Retina (tissue), 1 donor: ENCODE data around the gene OR9K2.
"Not testable (repeated sequence)": the region's sequence is repeated elsewhere in the genome, so short reads cannot be mapped to it uniquely, and the experiment has no call there.

ENCODE experiments used
- DNase-seq: peaks from one replicate; pipeline ENCODE4 v3.0.0-alpha.2; 2016

Gene OR9K2

DNA sequence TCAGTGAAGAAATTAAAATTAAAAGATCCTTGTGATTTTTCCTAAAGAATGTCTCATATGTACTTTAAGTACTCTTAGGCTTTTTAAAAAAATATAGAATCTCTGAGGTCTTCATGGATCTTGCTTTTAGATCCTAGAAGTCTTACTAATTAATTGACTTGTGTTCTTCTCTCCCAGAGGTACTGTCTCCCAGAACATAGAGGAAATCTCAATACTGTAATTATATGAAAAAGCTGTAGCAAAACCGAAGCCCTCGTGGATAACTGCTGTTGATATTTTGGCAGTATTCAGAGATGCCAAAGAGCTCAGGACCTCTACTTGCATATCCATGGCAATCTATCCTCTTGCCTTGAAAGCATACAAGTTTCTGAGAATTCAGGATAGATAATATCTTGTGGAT, at the start of gene OR9K2:
Gene OR9K2 (plus strand): TSS at position 301 of the 400 bp plus-strand sequence. CDS start 3,429 bp downstream, outside the sequence.
- no peak for DNase-seq

DNA sequence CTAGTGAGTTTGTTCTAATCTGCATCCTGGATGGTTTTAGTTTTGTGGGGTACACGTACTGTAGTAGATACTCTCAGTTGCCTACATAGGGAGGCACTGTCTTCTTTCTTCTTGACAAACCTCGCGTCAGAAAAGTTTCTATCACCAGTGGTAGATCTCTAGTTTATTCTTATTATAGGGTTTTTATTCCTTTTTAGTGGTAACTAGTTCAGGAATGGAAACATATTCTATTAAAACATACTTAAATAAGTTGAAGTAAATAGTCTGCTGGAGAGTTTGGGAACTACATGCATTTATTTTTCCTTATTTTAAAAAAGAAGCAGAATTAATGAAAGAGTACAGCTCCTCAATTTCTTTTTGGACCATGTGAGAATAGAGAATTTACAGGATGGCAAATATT, 33.6 kb upstream of the OR9K2 start:
- DNase-seq = no peak

GRCh38 chr12:55112378-55112875, 13.8 kb upstream of the OR9K2 start:
- no peak for DNase-seq

GRCh38 chr12:55116152-55116551, 10.1 kb upstream of the OR9K2 start:
- DNase-seq = no peak

DNA sequence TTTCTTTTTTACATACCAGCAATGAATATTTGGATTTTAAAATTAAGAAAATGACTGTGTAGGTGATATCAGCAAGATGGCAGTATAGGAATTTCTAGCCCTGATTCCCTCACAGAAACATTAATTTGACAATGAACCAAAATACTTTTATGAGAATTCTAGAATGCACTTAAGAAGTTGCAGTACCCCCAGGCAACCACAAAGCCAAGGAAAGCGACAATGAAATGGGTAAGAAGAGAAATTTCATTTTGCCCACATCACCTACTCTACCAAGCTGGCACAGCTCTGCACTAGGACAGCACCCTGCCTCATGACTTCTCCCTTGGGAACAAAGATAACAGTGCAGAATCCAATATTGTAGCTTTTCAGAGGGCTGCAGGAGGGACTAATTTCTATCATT, 6.6 kb downstream of the OR9K2 start:
- DNase-seq = no peak

DNA sequence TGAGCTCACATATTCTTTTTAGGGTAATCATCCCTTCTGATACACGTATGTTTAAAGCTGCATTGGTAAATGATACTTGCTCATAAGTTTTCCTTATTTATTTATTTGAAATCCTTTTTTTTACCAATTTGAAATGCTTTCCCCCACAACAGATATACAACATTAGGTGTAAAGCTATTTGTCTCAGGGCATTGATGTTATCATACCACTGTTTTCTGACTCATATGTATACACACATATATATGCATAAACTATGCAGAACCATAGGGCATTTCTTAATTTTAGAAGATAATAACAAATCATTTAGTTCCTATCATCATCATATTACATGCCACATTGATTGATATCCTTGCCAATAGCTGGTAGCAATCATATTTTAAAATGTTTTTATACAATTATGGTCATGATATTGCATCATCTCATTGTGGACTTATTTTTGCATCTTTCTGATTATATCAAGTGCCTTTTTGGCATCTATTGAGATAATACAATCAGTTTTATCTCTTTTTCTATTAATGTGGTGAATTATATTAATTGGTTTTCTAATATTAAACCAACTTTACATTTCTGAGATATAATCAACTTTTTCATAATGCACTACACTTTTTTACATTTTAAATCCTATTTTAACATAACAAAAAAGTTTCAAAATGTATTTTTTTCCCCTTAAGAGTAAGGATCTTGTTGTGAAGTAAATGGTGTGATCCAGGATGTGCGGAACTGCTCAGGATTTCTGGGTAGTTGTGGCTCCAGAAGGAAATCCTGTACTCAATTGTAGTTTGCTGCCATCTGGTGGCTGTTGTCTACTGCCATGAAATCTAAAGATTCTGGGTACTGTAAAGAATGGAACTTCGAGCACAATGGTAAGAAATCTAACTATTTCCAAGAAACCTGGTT, 16.7 kb downstream of the OR9K2 start:
- peak; percentile 32 for DNase-seq

DNA sequence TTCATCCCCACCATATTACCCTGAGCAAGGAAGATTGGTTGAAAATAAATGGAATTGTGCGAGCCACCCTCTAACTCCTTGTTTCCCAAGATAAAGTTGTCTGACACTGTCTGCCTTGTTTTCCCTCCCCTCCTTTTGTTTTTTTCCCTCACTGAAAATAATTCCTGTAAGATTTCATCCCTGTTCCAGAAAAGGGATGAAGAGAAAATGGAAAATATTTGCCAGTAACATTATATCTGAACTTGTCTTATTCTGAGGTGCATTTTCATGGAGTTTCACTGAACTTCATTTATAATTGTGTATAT, 17.3 kb downstream of the OR9K2 start:
- DNase-seq = no peak

- DNase-seq = not testable (repeated sequence)
Observed at GRCh38 chr12:55167010-55167640, 40.9 kb downstream of the OR9K2 start.

- DNase-seq = no peak
Observed at GRCh38 chr12:55171445-55171844, 45.2 kb downstream of the OR9K2 start.

- not testable (repeated sequence) for DNase-seq
Observed at GRCh38 chr12:55171846-55172245, 45.6 kb downstream of the OR9K2 start.

- no peak for DNase-seq
Observed at GRCh38 chr12:55172686-55173085, 46.5 kb downstream of the OR9K2 start.

GRCh38 chr12:55173456-55173855, 47.2 kb downstream of the OR9K2 start:
- DNase-seq = no peak
